Thyroid gland (tissue), 4 donors: ENCODE data around the gene FEZF2.

Source experiments
- POLR2A ChIP-seq, 2 donors: fragments of 450-650 bp; IDR thresholded peaks; one replicate each; pipeline ENCODE4 v1.6.1; 2017; ENCODE audit warnings: antibody characterized with exemption in 2 of 2, mild to moderate bottlenecking in 2 of 2, moderate library complexity in 1 of 2
- TF ChIP-seq, protein P1 (sequence below), 6 experiments: fragments of 200-600 bp in 3 of 6; fragments of 450-650 bp in 3 of 6; sonication (generic) in 3 of 6; IDR thresholded peaks; one replicate each; pipeline ENCODE4 v1.5.1; 2016 to 2019; ENCODE audit warnings: antibody characterized with exemption in 6 of 6, mild to moderate bottlenecking in 2 of 6, inconsistent platforms in 1 of 6, moderate library complexity in 1 of 6

- TF ChIP-seq, protein P1, sequence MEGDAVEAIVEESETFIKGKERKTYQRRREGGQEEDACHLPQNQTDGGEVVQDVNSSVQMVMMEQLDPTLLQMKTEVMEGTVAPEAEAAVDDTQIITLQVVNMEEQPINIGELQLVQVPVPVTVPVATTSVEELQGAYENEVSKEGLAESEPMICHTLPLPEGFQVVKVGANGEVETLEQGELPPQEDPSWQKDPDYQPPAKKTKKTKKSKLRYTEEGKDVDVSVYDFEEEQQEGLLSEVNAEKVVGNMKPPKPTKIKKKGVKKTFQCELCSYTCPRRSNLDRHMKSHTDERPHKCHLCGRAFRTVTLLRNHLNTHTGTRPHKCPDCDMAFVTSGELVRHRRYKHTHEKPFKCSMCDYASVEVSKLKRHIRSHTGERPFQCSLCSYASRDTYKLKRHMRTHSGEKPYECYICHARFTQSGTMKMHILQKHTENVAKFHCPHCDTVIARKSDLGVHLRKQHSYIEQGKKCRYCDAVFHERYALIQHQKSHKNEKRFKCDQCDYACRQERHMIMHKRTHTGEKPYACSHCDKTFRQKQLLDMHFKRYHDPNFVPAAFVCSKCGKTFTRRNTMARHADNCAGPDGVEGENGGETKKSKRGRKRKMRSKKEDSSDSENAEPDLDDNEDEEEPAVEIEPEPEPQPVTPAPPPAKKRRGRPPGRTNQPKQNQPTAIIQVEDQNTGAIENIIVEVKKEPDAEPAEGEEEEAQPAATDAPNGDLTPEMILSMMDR (IDR thresholded peaks at IDR 0.05): no peak
- TF ChIP-seq POLR2A (IDR thresholded peaks at IDR 0.05): no peak
Measured at GRCh38 chr3:62367763-62368195, 5.6 kb downstream of the FEZF2 start.
